Measurements from ENCODE around the gene EPHB1. TPM values are rescaled to one million over a fixed set of nuclear protein-coding genes. Genes with fewer than 3 reads are reported as not detected.

EPHB1 gene
- total RNA-seq, 3 donors from 2014 or later, result 1.8 to 5.9 (median 3.4) TPM

- no peak overlapping the region for H3K4me3 ChIP-seq
- TF ChIP-seq, protein P1, sequence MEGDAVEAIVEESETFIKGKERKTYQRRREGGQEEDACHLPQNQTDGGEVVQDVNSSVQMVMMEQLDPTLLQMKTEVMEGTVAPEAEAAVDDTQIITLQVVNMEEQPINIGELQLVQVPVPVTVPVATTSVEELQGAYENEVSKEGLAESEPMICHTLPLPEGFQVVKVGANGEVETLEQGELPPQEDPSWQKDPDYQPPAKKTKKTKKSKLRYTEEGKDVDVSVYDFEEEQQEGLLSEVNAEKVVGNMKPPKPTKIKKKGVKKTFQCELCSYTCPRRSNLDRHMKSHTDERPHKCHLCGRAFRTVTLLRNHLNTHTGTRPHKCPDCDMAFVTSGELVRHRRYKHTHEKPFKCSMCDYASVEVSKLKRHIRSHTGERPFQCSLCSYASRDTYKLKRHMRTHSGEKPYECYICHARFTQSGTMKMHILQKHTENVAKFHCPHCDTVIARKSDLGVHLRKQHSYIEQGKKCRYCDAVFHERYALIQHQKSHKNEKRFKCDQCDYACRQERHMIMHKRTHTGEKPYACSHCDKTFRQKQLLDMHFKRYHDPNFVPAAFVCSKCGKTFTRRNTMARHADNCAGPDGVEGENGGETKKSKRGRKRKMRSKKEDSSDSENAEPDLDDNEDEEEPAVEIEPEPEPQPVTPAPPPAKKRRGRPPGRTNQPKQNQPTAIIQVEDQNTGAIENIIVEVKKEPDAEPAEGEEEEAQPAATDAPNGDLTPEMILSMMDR (IDR thresholded peaks at IDR 0.05), result no peak
- no peak for TF ChIP-seq POLR2AphosphoS5 (IDR thresholded peaks at IDR 0.05)
- no peak for TF ChIP-seq POLR2A (IDR thresholded peaks at IDR 0.05)
- no peaks in the 10 kb centered on the region for H3K4me1 ChIP-seq
- no peak for DNase-seq (ENCODE audit: low spot score in 2 of 2)
- no peak overlapping the region for H3K27ac ChIP-seq
- no peaks in the 10 kb centered on the region for H3K27me3 ChIP-seq
- no peaks in the 10 kb centered on the region for H3K36me3 ChIP-seq
- no peaks in the 10 kb centered on the region for H3K9me3 ChIP-seq
- intact Hi-C loops (cut with DNase I; ENCODE audit: low total_unique reads), result no loop called here
Measured at GRCh38 chr3:135084405-135084804, 289.3 kb downstream of the EPHB1 start.

DNA sequence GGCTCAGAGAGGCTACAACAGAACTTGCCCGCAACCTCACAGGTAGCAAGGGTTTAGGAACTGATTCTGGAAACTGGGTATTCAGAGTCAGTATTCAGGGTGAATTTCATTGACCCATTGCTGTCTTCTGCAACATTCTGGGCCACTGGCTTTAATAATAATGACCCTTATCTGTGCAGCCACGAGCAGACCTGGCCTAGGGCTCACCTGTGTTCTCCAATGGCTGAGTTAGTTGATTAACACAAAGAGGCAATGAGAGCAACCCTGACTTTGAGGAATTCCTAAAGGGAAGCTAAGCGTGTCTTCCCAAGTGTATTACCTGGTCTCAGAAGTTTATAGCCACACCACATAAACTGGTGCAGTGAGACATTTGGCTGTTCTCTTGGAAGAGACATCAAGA is 289.9 kb downstream of the EPHB1 start:
- no peak for DNase-seq (ENCODE audit: low spot score in 2 of 2)
- H3K27me3 ChIP-seq, result no peaks in the 10 kb centered on the region
- TF ChIP-seq POLR2AphosphoS5 (IDR thresholded peaks at IDR 0.05), result no peak
- TF ChIP-seq POLR2A (IDR thresholded peaks at IDR 0.05), result no peak
- TF ChIP-seq, protein P1 (IDR thresholded peaks at IDR 0.05), result no peak
- H3K27ac ChIP-seq, result no peak overlapping the region
- intact Hi-C loops (cut with DNase I; ENCODE audit: low total_unique reads), result no loop called here
- H3K36me3 ChIP-seq, result no peaks in the 10 kb centered on the region
- no peak overlapping the region for H3K4me3 ChIP-seq
- no peaks in the 10 kb centered on the region for H3K9me3 ChIP-seq
- H3K4me1 ChIP-seq, result no peaks in the 10 kb centered on the region

DNA sequence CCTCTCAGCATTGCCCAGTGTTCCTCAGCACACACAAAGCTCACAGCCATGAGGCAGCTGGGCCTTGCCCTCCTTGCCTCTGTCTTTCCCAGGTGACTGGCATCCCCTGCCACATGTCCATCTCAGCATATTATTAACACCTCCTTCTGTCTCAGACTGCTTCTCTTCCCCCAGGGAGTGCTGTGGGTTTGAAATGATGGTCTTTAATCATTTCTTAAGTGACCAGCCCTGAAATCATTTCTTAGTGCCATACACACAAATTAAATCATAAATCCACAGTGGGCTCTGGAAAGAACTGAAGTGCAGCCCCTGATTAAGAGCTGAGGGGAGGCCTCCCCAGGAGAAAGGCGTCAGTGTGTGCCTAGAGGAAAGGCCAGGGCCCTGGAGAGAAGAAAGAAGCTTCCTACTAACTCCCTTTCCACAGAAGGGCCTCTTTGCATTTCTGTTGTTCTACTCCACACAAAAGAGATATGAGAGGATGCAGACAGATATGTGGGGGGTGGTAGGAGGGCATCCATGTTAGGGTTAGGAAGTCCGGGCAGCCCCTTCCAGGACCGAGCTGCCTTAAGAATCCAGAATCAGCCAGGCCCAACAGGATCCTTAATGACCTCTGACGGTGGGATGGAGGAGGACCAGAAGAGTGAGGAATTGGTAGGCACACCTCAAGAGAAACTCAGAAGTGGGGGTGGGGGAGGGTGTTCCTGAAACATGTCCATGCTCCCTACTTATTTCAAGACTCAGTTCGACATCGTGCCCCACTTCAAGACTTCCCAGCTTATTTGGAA is 290.8 kb downstream of the EPHB1 start:
- Histone ChIP-seq H3K27ac (no peak overlapping the region), H3K27me3 (no peaks in the 10 kb centered on the region), H3K9me3 (no peaks in the 10 kb centered on the region), H3K4me3 (no peak overlapping the region), H3K4me1 (no peaks in the 10 kb centered on the region), H3K36me3 (no peaks in the 10 kb centered on the region)
- no peak for DNase-seq (ENCODE audit: low spot score in 2 of 2)
- intact Hi-C loops (cut with DNase I; ENCODE audit: low total_unique reads), result no loop called here
- TF ChIP-seq POLR2A (IDR thresholded peaks at IDR 0.05) (no peak), POLR2AphosphoS5 (IDR thresholded peaks at IDR 0.05) (no peak)
- TF ChIP-seq, protein P1 (IDR thresholded peaks at IDR 0.05), result no peak

- intact Hi-C loops (cut with DNase I; ENCODE audit: low total_unique reads), result no loop called here
- no peaks in the 10 kb centered on the region for H3K27me3 ChIP-seq
- H3K4me3 ChIP-seq, result no peak overlapping the region
- no peak for DNase-seq (ENCODE audit: low spot score in 2 of 2)
- H3K36me3 ChIP-seq, result no peaks in the 10 kb centered on the region
- H3K27ac ChIP-seq, result no peak overlapping the region
- no peaks in the 10 kb centered on the region for H3K4me1 ChIP-seq
- no peaks in the 10 kb centered on the region for H3K9me3 ChIP-seq
- TF ChIP-seq POLR2A (IDR thresholded peaks at IDR 0.05), result no peak
- TF ChIP-seq POLR2AphosphoS5 (IDR thresholded peaks at IDR 0.05), result no peak
- TF ChIP-seq, protein P1 (IDR thresholded peaks at IDR 0.05), result no peak
Measured at GRCh38 chr3:135087782-135088181, 292.7 kb downstream of the EPHB1 start.

DNA sequence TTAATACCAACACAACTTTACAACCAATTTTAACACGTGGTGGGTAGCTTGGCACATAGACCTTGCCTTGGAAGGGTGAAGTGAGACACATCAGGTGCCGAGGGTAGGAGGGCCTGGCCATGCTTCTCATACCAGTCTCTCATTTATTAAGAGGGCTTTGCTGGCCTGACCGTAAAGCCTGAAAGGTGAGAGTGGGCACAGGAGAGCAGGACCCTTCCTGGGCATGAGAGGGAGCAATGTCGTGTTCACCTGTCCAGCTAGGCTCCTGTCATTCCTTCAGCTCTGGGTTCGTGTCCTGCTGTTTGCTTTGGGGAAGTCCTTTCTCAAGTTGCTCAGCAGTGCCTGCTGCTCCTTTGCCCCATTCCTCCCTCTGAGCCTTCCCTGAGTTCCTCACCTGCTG is 294.4 kb downstream of the EPHB1 start:
- H3K36me3 ChIP-seq, result no peaks in the 10 kb centered on the region
- no peak overlapping the region for H3K4me3 ChIP-seq
- no peak for DNase-seq (ENCODE audit: low spot score in 2 of 2)
- no peaks in the 10 kb centered on the region for H3K9me3 ChIP-seq
- no peak overlapping the region for H3K27ac ChIP-seq
- intact Hi-C loops (cut with DNase I; ENCODE audit: low total_unique reads), result no loop called here
- no peaks in the 10 kb centered on the region for H3K4me1 ChIP-seq
- H3K27me3 ChIP-seq, result no peaks in the 10 kb centered on the region
- TF ChIP-seq POLR2A (IDR thresholded peaks at IDR 0.05), result no peak
- TF ChIP-seq, protein P1 (IDR thresholded peaks at IDR 0.05), result no peak
- TF ChIP-seq POLR2AphosphoS5 (IDR thresholded peaks at IDR 0.05), result no peak
